Activated T-cell treated with anti-CD3 and anti-CD28 coated beads, Interleukin-2, amount 50 U/mL, for 72 hours (primary cell): ENCODE data around the gene GRIA4. TPM values are rescaled to one million over a fixed set of nuclear protein-coding genes. Genes with fewer than 3 reads are reported as not detected.

ENCODE experiments used
- ATAC-seq, 2 donors: fragments of 150-1000 bp; cut with Tn5 transposase; replicated peaks in 1 of 2; 2 replicates each; pipeline ENCODE4 v1.10.0; 2021; ENCODE audit warnings: moderate library complexity in 2 of 2, mild to moderate bottlenecking in 1 of 2
- DNase-seq, 2 donors: peaks; one replicate each; pipeline ENCODE4 v3.0.0; 2021 to 2022; ENCODE audit warnings: mixed read lengths in 1 of 2
- H3K27ac Mint-ChIP-seq: one replicate; pipeline ENCODE4 v1.8.0; 2022; ENCODE audit warnings: mild to moderate bottlenecking, moderate library complexity, mixed read lengths
- H3K27me3 Mint-ChIP-seq: one replicate; pipeline ENCODE4 v1.8.0; 2022; ENCODE audit warnings: low read depth, mixed read lengths
- H3K36me3 Mint-ChIP-seq, 2 donors: one replicate each; pipeline ENCODE4 v1.8.0; 2022; ENCODE audit warnings: mixed read lengths in 2 of 2, mild to moderate bottlenecking in 1 of 2; ENCODE audit not compliant: insufficient read depth in 2 of 2
- H3K4me1 Mint-ChIP-seq: one replicate; pipeline ENCODE4 v1.8.0; 2022; ENCODE audit warnings: low read depth, mixed read lengths
- H3K4me3 Mint-ChIP-seq, 2 donors: one replicate each; pipeline ENCODE4 v1.8.0; 2022; ENCODE audit warnings: mild to moderate bottlenecking in 2 of 2, mixed read lengths in 2 of 2, moderate library complexity in 2 of 2
- H3K9me3 Mint-ChIP-seq, 2 donors: one replicate each; pipeline ENCODE4 v1.8.0; 2022; ENCODE audit warnings: mixed read lengths in 2 of 2
- total RNA-seq, 2 donors: library from RNA; stranded (reverse); gene quantifications; one replicate each; pipeline ENCODE4 v1.2.3, GENCODE V29; 2022

Gene GRIA4
- total RNA-seq, 2 donors from 2014 or later, result not detected

DNA sequence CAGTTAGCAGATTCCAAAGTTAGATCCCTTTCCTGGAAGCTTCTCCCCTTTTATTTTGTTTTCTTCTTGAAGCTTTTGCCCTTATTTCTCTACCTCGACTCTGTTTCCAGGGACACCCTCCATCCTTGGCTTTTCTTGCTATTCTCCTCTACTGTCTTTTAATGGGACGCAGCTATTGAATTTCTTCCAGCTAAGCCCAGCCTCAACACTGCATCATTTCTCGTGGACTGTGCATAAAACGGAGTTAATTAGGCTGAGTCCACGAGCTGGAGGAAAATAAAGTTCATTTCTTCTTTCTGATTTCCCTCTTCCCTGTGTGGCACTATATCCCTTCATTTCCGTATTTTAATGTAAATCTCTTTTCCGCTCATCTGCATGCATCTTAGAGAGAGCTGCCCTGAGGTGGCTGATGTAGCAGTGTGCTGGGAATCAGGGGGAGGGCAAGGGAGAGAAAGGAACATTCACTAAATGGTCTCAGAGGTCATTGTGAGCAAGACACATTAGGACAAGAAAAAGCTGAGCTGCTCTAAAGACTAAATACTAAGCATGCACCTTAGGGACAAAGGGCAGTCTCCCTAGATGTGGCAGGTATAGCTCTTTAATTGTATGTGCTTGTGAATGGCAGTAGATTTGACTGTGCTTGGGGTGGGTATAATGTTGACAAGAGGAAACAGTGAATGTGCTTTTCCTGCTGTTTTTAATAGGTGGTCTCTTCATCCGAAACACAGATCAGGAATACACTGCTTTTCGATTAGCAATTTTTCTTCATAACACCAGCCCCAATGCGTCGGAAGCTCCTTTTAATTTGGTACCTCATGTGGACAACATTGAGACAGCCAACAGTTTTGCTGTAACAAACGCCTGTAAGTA lies 1.9 kb downstream of the GRIA4 start:
- no peak for ATAC-seq

GRCh38 chr11:105612771-105613170 lies 2.9 kb downstream of the GRIA4 start:
- H3K4me1 Mint-ChIP-seq, result peaks cover 17% of the 10 kb centered on the region
- no peak overlapping the region for H3K4me3 Mint-ChIP-seq

More for the DNA sequence above, 1.9 kb downstream of the GRIA4 start:
- no peak for DNase-seq
- Mint-ChIP-seq H3K27ac (no peak overlapping the region), H3K9me3 (no peaks in the 10 kb centered on the region), H3K36me3 (no peaks in the 10 kb centered on the region), H3K4me1 (peaks cover 17% of the 10 kb centered on the region), H3K4me3 (peak overlapping the region in 1 of 2 donors; percentile 1), H3K27me3 (peaks cover 52% of the 10 kb centered on the region)

GRCh38 chr11:105613183-105613582 lies 3.3 kb downstream of the GRIA4 start:
- Mint-ChIP-seq H3K27ac (no peak overlapping the region), H3K4me3 (no peak overlapping the region), H3K36me3 (no peaks in the 10 kb centered on the region), H3K9me3 (no peaks in the 10 kb centered on the region), H3K27me3 (peaks cover 44% of the 10 kb centered on the region), H3K4me1 (peaks cover 17% of the 10 kb centered on the region)
- ATAC-seq (no peak), DNase-seq (no peak)

More at GRCh38 chr11:105612771-105613170, 2.9 kb downstream of the GRIA4 start:
- Mint-ChIP-seq H3K27me3 (peaks cover 44% of the 10 kb centered on the region), H3K27ac (no peak overlapping the region), H3K9me3 (no peaks in the 10 kb centered on the region), H3K36me3 (no peaks in the 10 kb centered on the region)
- ATAC-seq, result no peak
- no peak for DNase-seq

- no peak for ATAC-seq
- H3K27ac Mint-ChIP-seq, result no peak overlapping the region
- H3K27me3 Mint-ChIP-seq, result no peaks in the 10 kb centered on the region
- no peaks in the 10 kb centered on the region for H3K4me1 Mint-ChIP-seq
- no peak overlapping the region for H3K4me3 Mint-ChIP-seq
- no peaks in the 10 kb centered on the region for H3K9me3 Mint-ChIP-seq
- H3K36me3 Mint-ChIP-seq, result no peaks in the 10 kb centered on the region
- no peak for DNase-seq
Measured at GRCh38 chr11:105618343-105618955, 8.6 kb downstream of the GRIA4 start.

DNA sequence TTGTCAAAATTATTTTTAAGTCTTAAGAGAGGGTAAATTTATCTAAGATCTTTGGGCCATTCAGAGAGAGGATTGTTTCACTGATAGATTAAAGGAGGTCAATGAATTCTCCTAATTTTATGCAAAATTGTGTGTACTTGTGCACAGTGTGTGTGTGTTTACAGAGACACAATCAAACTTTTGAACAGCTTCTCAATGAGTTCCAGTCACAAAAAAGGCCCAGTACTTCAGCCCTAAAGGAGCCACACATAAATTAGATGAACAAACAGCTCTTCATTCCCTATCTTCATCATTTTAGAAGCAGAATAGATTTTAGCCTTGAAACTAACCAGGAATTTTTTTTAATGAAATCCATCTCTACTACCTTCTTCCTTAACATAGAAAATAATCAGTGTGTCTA lies 9.7 kb downstream of the GRIA4 start:
- no peak for ATAC-seq
- no peaks in the 10 kb centered on the region for H3K27me3 Mint-ChIP-seq
- H3K36me3 Mint-ChIP-seq, result no peaks in the 10 kb centered on the region
- H3K9me3 Mint-ChIP-seq, result no peaks in the 10 kb centered on the region
- no peaks in the 10 kb centered on the region for H3K4me1 Mint-ChIP-seq
- no peak overlapping the region for H3K4me3 Mint-ChIP-seq
- H3K27ac Mint-ChIP-seq, result no peak overlapping the region
- DNase-seq, result no peak

DNA sequence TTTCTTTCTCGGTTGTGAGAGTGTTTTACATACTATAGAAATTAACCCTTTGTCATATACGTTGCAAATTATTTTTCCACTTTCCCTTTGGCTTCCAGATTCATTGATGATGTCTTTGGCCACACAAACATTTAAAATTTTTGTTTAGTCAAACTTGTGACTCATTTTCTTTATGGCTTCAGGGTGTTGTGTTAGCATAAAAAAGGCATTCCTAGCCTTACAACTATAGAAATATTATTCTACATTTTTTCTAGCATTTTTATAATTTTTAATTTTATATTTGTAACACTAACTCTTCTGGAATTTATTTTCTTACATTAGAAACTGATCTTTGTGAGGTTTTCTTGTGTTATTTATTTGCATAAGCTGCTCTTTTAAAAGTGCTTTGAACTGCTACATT lies 12.1 kb downstream of the GRIA4 start:
- no peak overlapping the region for H3K27ac Mint-ChIP-seq
- no peak overlapping the region for H3K4me3 Mint-ChIP-seq
- no peaks in the 10 kb centered on the region for H3K9me3 Mint-ChIP-seq
- ATAC-seq (no peak), DNase-seq (no peak)
- H3K4me1 Mint-ChIP-seq, result no peaks in the 10 kb centered on the region
- no peaks in the 10 kb centered on the region for H3K27me3 Mint-ChIP-seq
- no peaks in the 10 kb centered on the region for H3K36me3 Mint-ChIP-seq

DNA sequence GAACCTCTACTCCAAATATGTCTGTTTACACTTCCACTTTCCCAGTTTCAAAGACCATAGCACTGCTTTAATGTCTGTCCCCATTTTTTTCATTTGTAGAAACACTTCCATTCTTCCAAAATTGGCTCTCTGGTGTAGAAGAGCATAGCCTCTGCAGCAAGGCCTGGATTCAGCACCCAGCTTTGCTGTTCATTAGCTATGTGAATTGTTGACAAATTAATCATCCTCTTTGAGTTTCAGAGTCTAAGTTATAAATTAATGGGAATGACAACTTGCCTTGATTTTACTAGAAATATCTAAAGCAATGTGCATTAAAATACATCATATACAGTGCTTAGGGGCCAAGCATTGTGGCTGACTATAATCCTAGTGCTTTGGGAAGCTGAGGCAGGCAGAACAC lies 22.4 kb downstream of the GRIA4 start:
- no peaks in the 10 kb centered on the region for H3K36me3 Mint-ChIP-seq
- no peak overlapping the region for H3K4me3 Mint-ChIP-seq
- no peaks in the 10 kb centered on the region for H3K4me1 Mint-ChIP-seq
- H3K27ac Mint-ChIP-seq, result no peak overlapping the region
- H3K27me3 Mint-ChIP-seq, result no peaks in the 10 kb centered on the region
- DNase-seq (no peak), ATAC-seq (no peak)
- H3K9me3 Mint-ChIP-seq, result no peaks in the 10 kb centered on the region

GRCh38 chr11:105635466-105635865 lies 25.6 kb downstream of the GRIA4 start:
- Mint-ChIP-seq H3K27me3 (no peaks in the 10 kb centered on the region), H3K27ac (no peak overlapping the region), H3K4me3 (no peak overlapping the region), H3K9me3 (no peaks in the 10 kb centered on the region), H3K4me1 (no peaks in the 10 kb centered on the region), H3K36me3 (no peaks in the 10 kb centered on the region)
- no peak for DNase-seq
- no peak for ATAC-seq

- Mint-ChIP-seq H3K4me3 (no peak overlapping the region), H3K36me3 (no peaks in the 10 kb centered on the region), H3K9me3 (no peaks in the 10 kb centered on the region), H3K27me3 (no peaks in the 10 kb centered on the region), H3K27ac (no peak overlapping the region), H3K4me1 (no peaks in the 10 kb centered on the region)
- DNase-seq (no peak), ATAC-seq (no peak)
Measured at GRCh38 chr11:105636496-105636895, 26.6 kb downstream of the GRIA4 start.

GRCh38 chr11:105639527-105639926 lies 29.7 kb downstream of the GRIA4 start:
- DNase-seq (no peak), ATAC-seq (no peak)
- H3K27me3 Mint-ChIP-seq, result no peaks in the 10 kb centered on the region
- H3K4me1 Mint-ChIP-seq, result no peaks in the 10 kb centered on the region
- H3K4me3 Mint-ChIP-seq, result no peak overlapping the region
- H3K27ac Mint-ChIP-seq, result no peak overlapping the region
- H3K36me3 Mint-ChIP-seq, result no peaks in the 10 kb centered on the region
- no peaks in the 10 kb centered on the region for H3K9me3 Mint-ChIP-seq

DNA sequence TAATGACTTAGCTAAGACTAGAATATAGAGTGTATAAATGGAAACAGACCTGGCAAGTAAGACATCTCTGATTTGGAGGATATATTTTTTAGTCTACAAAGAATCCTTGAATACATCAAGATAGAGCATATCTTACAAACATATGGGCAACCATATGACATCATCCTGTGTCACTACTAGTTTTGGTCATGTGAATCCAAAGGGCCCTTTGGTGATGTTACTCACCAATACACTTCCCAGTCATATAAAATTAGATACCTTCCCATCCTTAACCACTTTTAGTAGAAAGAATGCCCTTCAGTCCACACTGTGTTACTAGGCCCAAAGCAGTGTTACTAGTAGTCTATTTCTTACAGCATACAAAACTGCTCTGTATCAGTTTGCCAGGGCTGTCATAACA lies 31.6 kb downstream of the GRIA4 start:
- no peaks in the 10 kb centered on the region for H3K36me3 Mint-ChIP-seq
- H3K4me1 Mint-ChIP-seq, result no peaks in the 10 kb centered on the region
- H3K27me3 Mint-ChIP-seq, result no peaks in the 10 kb centered on the region
- H3K27ac Mint-ChIP-seq, result no peak overlapping the region
- H3K9me3 Mint-ChIP-seq, result peaks cover 0 to 3% of the 10 kb centered on the region in 2 donors
- DNase-seq (no peak), ATAC-seq (peak in 1 of 2 donors; percentile 23)
- H3K4me3 Mint-ChIP-seq, result no peak overlapping the region

DNA sequence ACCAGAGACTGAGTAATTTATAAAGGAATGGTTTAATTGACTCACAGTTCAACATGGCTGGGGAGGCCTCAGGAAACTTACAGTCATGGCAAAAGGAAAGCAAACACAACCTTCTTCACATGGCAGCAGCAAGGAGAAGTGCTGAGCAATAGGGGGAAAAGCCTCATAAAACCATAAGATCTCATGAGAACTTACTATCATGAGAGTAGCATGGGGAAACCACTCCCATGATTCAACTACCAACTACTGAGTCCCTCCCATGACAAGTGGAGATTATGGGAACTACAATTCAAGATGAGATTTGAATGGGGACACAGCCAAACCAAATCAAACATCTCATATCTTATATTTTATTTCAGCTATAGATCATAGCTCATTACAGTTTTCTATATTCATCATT lies 33.0 kb downstream of the GRIA4 start:
- Mint-ChIP-seq H3K4me3 (no peak overlapping the region), H3K9me3 (peaks cover 2 to 3% of the 10 kb centered on the region in 2 donors), H3K36me3 (no peaks in the 10 kb centered on the region)

GRCh38 chr11:105644839-105645573 lies 35.1 kb downstream of the GRIA4 start:
- Mint-ChIP-seq H3K36me3 (no peaks in the 10 kb centered on the region), H3K27ac (no peak overlapping the region), H3K27me3 (no peaks in the 10 kb centered on the region), H3K4me3 (no peak overlapping the region), H3K9me3 (peaks cover 2 to 3% of the 10 kb centered on the region in 2 donors), H3K4me1 (no peaks in the 10 kb centered on the region)
- ATAC-seq, result no peak
- no peak for DNase-seq

More for the DNA sequence above, 33.0 kb downstream of the GRIA4 start:
- no peaks in the 10 kb centered on the region for H3K27me3 Mint-ChIP-seq
- no peak for DNase-seq
- ATAC-seq, result peak in 1 of 2 donors; percentile 57
- no peaks in the 10 kb centered on the region for H3K4me1 Mint-ChIP-seq
- H3K27ac Mint-ChIP-seq, result no peak overlapping the region
